Camera-type eye (tissue), 1 donor: ENCODE measurements around the gene GBP5. TPM values are rescaled to one million over a fixed set of nuclear protein-coding genes. Genes with fewer than 3 reads are reported as not detected.

Experiments
- total RNA-seq: library from RNA; depleted of rRNA; stranded (reverse); fragments of >200 nt; gene quantifications from one replicate; pipeline ENCODE4 v1.2.3, GENCODE V29; 2014

Gene GBP5
- 0.93 TPM for total RNA-seq

DNA sequence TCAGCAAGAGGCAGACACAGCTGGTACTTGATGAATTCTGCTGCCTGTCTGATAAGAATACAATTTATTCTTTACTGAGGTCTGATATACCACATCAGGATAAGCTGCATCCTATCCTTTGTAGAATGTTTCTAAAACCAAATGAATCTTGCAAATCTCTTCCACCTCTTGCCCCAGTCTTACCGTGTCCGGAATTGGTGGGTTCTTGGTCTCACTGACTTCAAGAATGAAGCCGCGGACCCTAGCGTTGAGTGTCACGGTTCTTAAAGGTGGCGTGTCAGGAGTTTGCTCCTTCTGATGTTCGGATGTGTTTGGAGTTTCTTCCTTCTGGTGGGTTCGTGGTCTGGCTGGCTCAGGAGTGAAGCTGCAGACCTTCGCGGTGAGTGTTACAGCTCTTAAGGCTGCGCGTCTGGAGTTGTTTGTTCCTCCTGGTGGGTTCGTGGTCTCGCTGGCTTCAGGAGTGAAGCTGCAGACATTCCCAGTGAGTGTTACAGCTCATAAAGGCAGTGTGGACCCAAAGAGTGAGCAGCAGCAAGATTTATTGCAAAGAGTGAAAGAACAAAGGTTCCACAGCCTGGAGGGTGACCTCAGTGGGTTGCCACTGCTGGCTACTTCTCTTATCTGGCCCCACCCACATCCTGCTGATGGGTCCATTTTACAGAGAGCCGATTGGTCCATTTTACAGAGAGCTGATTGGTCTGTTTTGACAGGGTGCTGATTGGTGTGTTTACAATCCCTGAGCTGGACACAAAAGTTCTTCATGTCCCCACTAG lies at the start of gene GBP5:
Gene GBP5, minus strand, starts transcription at position 592 of the 773 bp plus-strand sequence. CDS start 3,305 bp downstream, outside the sequence.

Other genes with a start within 250 kb of the GBP5 start
- gene GBP3, start 250.0 kb downstream of the GBP5 start, total RNA-seq, result 5.4 TPM
- 30.1 TPM for gene GBP1, start 207.7 kb downstream of the GBP5 start, total RNA-seq
- 11.4 TPM for gene GBP2, start 146.7 kb downstream of the GBP5 start, total RNA-seq
- gene GBP7, start 96.9 kb downstream of the GBP5 start, total RNA-seq, result not detected
- gene GBP4, start 73.9 kb downstream of the GBP5 start, total RNA-seq, result 6.5 TPM
- gene GBP6, start 91.2 kb upstream of the GBP5 start, total RNA-seq, result 0.38 TPM